NCI-H128 (cell line): ENCODE data around the gene SNRPA1.
"Not testable (repeated sequence)": the region's sequence is repeated elsewhere in the genome, so short reads cannot be mapped to it uniquely, and the experiment has no call there.

Experiments
- DNase-seq: peaks from one replicate; lab custom pipeline; 2025; ENCODE audit not compliant: unreplicated experiment; lab: John Stamatoyannopoulos, UW

The SNRPA1 gene

DNA sequence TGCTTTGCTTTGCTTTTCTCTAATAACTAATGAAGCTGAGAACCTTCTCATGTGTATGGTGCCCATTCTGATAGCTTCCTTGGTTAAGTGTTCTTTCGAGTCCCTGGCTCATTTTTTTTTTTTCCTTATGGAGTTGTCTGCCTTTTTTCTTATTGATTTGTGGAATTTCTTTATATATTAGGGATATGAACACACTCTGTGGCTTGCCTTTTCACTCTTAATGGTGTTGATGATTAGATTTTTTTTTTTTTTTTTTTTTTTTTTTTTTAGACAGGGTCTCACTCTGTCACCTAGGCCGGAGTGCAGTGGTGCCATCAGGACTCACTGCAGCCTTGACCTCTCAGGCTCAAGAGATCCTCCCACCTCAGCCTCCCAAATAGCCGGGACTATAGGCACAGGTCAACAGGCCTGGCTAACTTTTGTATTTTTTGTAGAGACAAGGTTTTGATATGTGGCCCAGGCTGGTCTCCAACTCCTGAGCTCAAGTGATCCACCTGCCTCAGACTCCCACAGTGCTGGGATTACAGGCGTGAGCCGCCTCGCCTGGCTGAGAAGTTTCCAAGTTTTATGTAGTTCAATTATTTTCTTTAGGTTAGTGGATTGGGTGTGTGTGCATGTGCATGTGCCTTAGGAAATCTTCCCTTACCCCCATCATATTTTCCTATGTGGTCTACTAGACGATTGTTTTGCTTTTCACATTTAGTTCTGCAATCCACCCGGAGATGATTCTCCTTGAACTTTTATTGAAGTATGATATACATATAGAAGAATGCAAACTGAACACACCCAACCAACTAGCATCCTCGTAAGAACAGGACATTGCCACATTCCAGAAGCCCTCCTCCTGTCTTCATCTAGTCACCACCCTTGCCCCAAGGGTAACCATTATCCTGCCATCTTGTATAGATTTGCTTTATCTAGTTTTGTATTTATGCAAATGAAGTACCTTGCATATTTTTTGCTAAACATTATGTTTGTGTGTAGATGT, 1.7 kb upstream of the SNRPA1 start:
- DNase-seq = no peak

DNA sequence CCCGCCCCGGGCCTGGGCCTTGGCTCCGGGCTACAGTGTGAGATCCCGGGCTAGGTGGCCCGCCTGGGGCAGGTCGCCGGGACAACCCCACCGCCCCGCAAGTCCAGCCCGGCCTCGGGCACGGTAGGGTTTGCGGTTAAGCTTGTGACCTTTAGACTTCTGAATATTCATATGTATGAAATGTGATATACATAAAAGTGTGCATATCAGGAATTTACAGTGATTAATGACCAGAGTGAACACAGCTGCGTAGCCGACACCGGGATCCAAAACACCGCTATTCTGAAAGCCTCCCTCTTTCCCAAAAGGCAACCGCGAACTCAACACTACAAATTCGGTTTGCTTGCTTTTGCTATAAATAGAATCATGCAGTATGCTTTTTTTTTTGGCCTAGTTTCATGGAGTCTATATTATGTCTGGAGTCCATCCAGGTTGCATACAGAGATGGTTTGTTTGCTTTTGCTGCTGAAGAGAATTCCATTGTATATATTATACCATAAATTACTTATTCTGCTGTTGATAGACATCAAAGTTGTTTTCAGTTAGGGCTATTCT, 636 bp upstream of the SNRPA1 start:
- no peak for DNase-seq

GRCh38 chr15:101293122-101293521, 1.9 kb downstream of the SNRPA1 start:
- DNase-seq = no peak

DNA sequence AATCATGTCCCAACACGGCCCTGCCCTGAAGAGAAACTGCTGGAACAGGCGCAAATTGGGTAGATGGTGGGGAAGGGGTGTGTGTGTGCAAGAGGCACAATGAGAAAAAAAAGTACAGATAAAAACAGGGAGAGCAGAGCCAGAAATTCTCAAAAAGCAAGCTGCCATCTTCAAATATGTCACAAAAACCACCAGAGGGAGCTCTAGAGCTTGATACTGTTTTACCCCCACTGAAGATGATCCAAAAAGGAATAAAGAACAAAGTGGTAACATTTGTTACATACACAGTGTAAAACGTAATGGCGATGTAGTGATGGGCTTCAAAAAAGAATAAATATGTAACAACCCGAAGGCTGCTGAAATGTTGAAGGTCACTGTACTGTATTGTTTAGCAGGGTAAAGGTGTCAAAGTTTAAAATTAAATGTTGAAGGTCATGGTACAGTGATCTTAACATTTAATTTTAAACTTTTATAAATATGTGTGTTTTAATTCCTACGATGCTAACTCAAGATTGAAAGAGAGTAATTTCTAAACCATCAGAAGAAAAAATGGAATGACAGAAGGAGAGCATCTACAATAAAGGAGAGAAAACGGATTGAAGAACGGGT, 6.0 kb downstream of the SNRPA1 start:
- no peak for DNase-seq

GRCh38 chr15:101287342-101287741, 7.7 kb downstream of the SNRPA1 start:
- not testable (repeated sequence) for DNase-seq

DNA sequence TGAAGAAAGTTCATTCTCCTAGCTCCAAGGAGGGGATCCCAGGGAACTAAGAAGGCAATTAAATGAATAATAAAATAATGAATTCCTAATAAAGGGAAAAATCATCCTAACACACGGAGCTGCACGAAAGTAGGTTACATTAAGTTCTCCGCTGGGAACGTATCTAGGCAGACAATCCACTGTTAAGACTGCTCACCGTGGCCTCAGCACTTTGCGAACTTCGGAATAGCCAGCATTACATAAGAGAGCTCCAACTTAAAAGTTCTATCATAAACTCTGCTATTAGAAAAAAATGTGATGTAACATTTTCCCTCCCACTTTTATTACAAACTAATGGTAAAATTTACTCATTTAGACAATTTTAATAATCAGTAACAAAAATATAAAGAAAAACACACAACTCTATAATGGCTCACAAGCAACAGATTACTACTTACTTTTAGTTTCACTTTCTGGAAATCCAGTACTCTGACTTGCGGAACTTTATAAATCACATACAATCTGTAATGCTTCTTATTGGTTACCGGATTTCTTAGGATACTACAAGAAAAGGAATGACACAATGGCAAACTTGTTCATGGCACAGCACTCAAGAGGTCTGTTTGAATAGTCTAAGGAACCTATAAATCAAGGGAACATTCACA, 8.5 kb downstream of the SNRPA1 start:
- DNase-seq = no peak

DNA sequence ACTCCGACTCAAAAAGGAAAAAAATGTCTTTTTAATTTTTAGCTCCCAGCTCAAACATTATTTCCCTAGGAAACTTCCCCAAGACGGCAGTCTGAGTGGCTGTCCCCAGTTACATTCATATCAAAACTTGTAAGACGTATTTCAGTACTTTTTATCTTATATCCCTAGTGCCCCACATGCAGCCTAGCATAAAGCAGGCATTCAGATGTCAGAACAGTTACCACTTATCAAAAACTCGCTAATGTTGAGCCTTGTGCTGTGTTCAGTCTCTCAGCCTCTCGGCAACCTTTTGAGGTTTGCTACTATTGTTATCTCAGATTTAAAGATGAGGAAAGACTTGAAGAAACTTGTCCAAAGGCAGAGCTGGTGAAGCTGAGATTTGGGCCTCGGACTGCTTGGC, 11.1 kb downstream of the SNRPA1 start:
- no peak for DNase-seq

DNA sequence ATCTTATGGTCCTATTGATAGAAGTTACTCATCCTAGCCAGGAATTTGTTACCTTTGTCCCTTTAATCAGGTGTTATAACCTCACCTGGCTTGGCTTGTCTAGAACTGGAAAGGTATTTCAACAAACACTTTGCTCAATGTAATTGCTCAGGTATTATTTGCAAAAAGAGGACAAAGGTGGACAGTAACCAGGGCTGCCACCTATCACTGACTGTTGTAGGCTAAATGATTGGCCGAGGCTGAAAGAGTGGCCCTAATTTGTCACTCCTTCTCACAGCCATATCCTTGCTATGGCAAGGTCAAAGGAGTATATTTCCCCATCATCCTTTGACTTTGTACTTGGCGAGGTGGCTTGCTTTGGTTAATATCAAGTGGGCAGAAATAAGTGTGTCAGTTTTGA, 15.0 kb downstream of the SNRPA1 start:
- no peak for DNase-seq

GRCh38 chr15:101277943-101278564, 17.0 kb downstream of the SNRPA1 start:
- DNase-seq = no peak

DNA sequence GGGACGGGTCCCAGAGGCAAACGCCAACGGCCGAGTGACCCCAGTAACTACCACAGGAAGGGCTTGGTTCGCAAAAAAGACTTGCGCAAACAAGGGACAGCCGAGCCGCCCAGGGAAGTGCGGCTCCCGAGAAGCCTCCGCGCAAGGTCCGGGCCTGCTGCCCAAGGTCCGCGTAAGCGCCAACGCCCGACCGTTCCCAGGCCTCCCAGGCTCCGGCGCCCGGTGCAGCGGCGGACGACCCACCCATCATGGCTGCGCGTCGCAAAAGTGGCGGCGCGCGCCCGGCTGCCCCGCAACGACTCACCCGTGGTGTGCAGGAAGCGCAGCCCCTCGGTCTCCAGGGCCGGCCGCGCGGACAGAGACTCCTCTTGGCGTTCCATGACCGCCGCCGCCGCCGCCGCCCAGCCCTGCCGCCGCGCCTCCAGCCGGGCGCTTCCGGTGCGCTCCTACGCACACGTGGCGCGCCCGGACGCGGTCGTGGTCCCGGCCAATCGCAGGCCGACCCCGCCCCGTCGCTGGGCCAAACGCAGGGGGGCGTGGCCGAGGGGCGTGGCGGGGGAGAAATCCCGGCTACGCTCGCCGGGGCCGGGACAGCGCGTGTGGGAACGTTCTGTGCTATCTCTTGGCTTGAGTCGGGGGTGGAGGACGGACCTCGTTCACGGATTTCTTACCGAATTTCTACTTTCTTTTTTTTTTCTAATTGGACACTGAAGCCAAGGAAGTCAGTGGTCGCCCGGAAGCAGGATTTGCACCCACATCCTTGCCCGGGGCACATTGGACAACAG, 17.8 kb downstream of the SNRPA1 start, which contains the start of gene SELENOS:
Gene SELENOS (minus strand): TSS at position 448 of the 785 bp plus-strand sequence. CDS start 68 bp downstream, at position 380.
- DNase-seq = peak; percentile 54

DNA sequence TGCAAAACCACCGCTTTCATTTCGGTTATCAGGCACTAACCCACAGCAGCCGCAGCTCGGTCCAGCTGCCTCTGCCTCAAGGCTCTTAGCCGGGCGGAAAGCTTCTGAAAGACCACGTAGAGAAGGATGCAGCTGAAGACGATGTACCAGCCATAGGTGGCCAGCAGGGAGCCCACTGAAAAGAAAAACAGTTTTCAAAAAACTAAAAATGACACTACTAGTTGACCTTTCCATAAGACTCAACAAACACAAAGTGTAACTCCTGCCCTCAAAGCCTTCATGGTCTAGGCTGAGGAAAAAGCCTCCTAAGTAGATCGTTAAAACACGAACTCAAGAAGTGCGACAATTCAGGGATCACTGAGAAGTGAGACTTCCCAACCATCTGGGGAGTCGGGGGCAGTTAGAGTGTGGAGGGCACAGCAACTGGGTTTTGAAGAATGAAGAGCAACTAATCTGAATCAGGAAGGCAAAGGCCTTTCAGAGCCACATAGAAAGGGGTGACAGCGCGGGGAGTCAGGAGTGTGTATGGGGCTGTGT, 18.5 kb downstream of the SNRPA1 start:
- no peak for DNase-seq

GRCh38 chr15:101275018-101275417, 20.0 kb downstream of the SNRPA1 start:
- no peak for DNase-seq

DNA sequence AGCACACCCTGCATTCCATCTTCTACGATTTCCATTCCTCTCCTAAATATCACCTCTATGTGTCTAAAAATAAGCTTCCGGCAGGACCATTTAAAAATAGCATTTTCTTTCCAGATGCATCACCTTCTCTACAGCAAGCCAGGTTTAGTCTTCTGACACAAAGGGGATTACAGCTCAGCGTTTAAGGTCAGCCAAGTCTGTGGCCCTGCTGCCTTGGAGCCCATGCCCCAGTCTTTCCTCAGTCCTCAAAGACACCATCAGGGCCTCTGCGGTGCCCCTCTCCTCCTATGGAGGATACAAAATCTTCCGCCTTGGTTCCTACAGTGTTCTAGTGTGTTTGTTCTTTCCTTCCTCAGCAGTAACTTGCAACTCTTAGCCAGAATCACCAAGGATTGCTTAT, 21.5 kb downstream of the SNRPA1 start:
- DNase-seq = no peak

GRCh38 chr15:101272584-101272983, 22.5 kb downstream of the SNRPA1 start:
- no peak for DNase-seq

GRCh38 chr15:101269479-101270223, 25.4 kb downstream of the SNRPA1 start:
- DNase-seq = no peak

- DNase-seq = no peak
These were observed 27.5 kb downstream of the SNRPA1 start for GRCh38 chr15:101267320-101268104.

GRCh38 chr15:101266787-101267186, 28.3 kb downstream of the SNRPA1 start:
- DNase-seq = no peak

DNA sequence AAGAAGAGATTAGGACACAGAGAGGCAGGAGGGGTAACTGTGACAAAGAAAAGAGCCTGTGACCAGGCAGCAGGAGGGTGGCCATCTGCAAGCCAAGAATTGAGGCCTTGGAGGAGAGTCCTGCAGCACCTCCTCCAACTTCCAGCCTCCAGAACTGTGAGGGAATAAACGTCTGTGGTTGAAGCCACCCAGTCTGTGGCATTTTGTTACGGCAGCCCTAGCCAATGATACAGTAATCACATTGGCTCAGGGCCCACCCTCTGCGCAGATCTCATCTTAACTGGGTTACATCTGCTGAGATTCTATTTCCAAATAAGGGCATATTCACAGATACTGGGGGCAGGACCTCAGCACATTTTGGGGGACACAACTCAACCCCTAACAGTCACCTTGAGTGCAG, 29.0 kb downstream of the SNRPA1 start:
- no peak for DNase-seq
